Naive B cell (primary cell): ENCODE measurements around the gene GAST. TPM values are rescaled to one million over a fixed set of nuclear protein-coding genes. Genes with fewer than 3 reads are reported as not detected.
"Not testable (repeated sequence)": the region's sequence is repeated elsewhere in the genome, so short reads cannot be mapped to it uniquely, and the experiment has no call there.

Source experiments
- ATAC-seq, 2 donors: fragments of 150-1000 bp; cut with Tn5 transposase; 2 replicates each; pipeline ENCODE4 v1.10.0; 2021; ENCODE audit warnings: low read depth in 2 of 2, mild to moderate bottlenecking in 2 of 2, moderate library complexity in 2 of 2
- DNase-seq: peaks from one replicate; pipeline ENCODE4 v3.0.0; 2022
- H3K27ac Mint-ChIP-seq, 6 donors: one replicate each; pipeline ENCODE4 v1.8.0; 2020 to 2022; ENCODE audit warnings: mild to moderate bottlenecking in 6 of 6, mixed read lengths in 6 of 6, moderate library complexity in 5 of 6, inconsistent platforms in 2 of 6
- H3K27me3 Mint-ChIP-seq, 3 donors: one replicate each; pipeline ENCODE4 v1.8.0; 2021 to 2022; ENCODE audit warnings: mixed read lengths in 3 of 3, mild to moderate bottlenecking in 1 of 3
- H3K36me3 Mint-ChIP-seq, 2 donors: one replicate each; pipeline ENCODE4 v1.8.0; 2020 to 2022; ENCODE audit warnings: mixed read lengths in 2 of 2, inconsistent platforms in 1 of 2, mild to moderate bottlenecking in 1 of 2
- H3K4me1 Mint-ChIP-seq, 3 donors: one replicate each; pipeline ENCODE4 v1.8.0; 2020 to 2022; ENCODE audit warnings: mixed read lengths in 3 of 3, inconsistent platforms in 1 of 3, mild to moderate bottlenecking in 1 of 3, moderate library complexity in 1 of 3
- H3K4me3 Mint-ChIP-seq, 8 donors: one replicate each; pipeline ENCODE4 v1.8.0; 2020 to 2022; ENCODE audit warnings: mild to moderate bottlenecking in 8 of 8, mixed read lengths in 8 of 8, moderate library complexity in 8 of 8, inconsistent platforms in 2 of 8
- H3K9me3 Mint-ChIP-seq, 7 donors: one replicate each; pipeline ENCODE4 v1.8.0; 2020 to 2022; ENCODE audit warnings: mixed read lengths in 7 of 7, mild to moderate bottlenecking in 5 of 7, inconsistent platforms in 2 of 7, moderate library complexity in 1 of 7
- polyA plus RNA-seq, 6 donors: library from polyadenylated mRNA; unstranded; fragments of 300-500 nt; fragmentation: Illumina TruSeq; gene quantifications; one replicate each; pipeline ENCODE4 v1.2.3, GENCODE V29; 2021; ENCODE audit warnings: low read depth in 6 of 6

GAST gene
- polyA plus RNA-seq, 6 donors from 2014 or later, result not detected

DNA sequence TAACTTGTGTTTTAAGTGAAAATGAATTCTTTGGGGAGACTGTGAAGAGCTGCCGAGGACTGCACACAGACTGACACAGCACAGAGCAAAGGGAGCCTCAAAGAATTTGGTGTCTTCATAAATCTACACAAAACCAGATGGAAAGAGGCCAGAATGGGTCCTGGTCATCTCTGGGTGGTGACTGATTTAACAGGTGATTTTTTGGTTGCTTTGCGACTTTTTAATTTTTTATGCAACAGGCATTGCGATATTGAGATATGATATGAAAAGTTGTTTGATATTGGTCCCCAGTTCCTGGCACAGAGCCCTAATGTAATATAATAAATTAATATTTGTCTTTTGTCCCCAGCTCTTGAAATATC is 36.1 kb upstream of the GAST start:
- DNase-seq, result no peak
- Mint-ChIP-seq H3K4me3 (peak overlapping the region in 7 of 8 donors; percentile 71 to 93 (median 87)), H3K36me3 (peaks cover 0 to 4% of the 10 kb centered on the region in 2 donors), H3K4me1 (peaks cover 36 to 49% (median 41%) of the 10 kb centered on the region in 3 donors), H3K27me3 (no peaks in the 10 kb centered on the region), H3K27ac (peak overlapping the region; percentile 88 to 99 (median 99)), H3K9me3 (peaks cover 0 to 5% (median 3%) of the 10 kb centered on the region in 7 donors)
- no peak for ATAC-seq

DNA sequence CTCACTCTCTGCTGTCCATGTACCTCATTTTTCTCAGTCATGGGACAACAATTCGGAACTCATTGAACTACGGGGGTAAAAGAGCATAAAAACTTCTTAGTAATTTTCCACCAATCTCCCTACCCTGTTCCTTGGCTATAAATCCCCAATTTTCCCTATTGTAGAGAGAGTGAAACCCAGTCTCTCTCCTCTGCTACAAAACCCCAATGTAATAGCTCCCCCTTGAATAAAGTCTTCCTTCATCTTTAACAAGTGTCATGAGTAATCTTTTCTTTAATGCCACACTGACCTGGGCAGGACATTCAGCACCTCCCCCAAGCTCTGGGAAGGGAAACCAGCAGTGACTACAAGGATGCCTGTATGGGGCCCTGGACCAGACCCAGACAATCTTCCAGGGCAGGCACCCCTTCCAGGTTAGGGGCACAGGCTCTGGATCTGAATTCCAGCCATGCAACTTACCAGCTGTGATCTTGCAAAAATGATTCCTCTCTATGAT is 33.7 kb upstream of the GAST start:
- peaks cover 0 to 5% (median 3%) of the 10 kb centered on the region in 7 donors for H3K9me3 Mint-ChIP-seq
- H3K36me3 Mint-ChIP-seq, result peaks cover 0 to 4% of the 10 kb centered on the region in 2 donors
- ATAC-seq (no peak), DNase-seq (no peak)
- H3K27ac Mint-ChIP-seq, result peak overlapping the region; percentile 74 to 95 (median 90)
- peak overlapping the region; percentile 71 to 93 (median 84) for H3K4me3 Mint-ChIP-seq
- H3K27me3 Mint-ChIP-seq, result no peaks in the 10 kb centered on the region
- H3K4me1 Mint-ChIP-seq, result peaks cover 40 to 56% (median 44%) of the 10 kb centered on the region in 3 donors

DNA sequence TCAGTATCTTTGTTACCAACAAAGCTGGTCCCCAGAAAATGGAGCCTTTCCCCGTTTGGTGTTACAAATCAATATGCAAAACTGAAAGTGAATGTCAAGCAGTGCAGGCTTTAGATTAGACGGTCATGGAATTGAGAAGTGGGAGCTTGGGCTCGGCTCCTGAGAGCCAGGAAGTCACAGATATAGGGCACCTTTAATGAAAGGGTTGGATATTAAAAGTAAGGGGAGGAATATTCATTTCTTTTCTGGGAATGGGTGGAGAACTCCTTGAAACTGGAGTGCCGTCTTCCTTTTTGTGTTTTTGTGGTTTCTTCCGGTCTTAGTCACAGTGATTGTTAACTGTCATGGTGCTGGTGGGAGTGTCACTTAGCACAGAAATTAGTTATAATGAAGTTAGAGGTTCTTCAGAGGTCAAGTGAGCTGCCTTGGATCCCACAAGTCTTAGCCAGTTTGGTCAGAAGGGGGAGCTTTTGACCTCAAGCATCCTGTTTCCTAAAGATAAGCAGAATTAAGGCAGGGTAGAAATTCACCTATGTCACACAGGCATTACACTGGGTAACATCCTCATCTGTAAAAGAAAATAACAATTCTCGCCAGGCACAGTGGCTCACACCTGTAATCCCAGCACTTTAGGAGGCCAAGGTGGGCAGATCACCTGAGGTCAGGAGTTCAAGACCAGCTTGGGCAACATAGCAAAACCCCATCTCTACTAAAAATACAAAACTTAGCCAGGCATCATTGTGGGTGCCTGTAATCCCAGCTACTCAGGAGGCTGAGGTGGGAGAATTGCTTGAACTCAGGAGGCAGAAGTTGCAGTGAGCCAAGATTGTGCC is 33.0 kb upstream of the GAST start:
- Mint-ChIP-seq H3K4me3 (peak overlapping the region; percentile 71 to 93 (median 84)), H3K36me3 (peaks cover 0 to 4% of the 10 kb centered on the region in 2 donors), H3K9me3 (peaks cover 0 to 5% (median 3%) of the 10 kb centered on the region in 7 donors), H3K27me3 (no peaks in the 10 kb centered on the region), H3K4me1 (peaks cover 40 to 56% (median 44%) of the 10 kb centered on the region in 3 donors), H3K27ac (peak overlapping the region; percentile 88 to 95 (median 91))
- peak; percentile 39 for DNase-seq
- peak; percentile 25 to 32 for ATAC-seq

DNA sequence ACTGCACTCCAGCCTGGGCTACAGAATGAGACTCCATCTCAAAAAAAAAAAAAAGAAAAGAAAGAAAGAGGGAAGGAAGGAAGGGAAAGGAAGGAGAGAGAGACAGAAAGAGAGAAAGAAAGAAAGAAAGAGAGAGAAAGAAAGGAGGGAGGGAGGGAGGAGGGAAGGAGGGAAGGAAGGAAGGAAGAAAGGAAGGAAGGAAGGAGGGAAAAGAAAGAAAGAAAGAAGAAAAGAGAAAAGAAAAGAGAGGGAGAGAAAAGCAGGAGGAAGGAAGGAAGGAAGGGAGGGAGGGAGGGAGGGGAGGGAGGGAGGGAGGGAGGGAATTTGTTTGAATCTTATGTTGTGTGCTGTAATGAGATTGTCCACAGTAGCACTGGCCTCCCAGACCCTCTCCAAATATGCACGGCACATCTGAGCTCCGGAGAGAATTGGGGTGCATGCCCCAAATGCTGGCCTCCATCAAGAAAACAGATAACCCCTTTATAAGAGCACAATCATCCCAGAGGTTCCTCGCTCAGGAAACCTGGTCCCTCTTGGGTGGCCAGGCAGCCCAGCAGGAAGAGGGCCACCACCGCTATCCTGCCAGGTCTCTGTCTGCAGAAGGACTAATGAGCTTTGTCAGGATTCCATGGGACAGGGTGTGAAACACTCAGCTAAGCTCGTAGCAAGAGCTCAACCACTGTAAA is 32.2 kb upstream of the GAST start:
- H3K9me3 Mint-ChIP-seq, result peaks cover 0 to 5% (median 3%) of the 10 kb centered on the region in 7 donors
- peak overlapping the region in 3 of 6 donors; percentile 21 to 91 (median 88) for H3K27ac Mint-ChIP-seq
- H3K36me3 Mint-ChIP-seq, result peaks cover 0 to 4% of the 10 kb centered on the region in 2 donors
- H3K4me1 Mint-ChIP-seq, result peaks cover 38 to 53% (median 41%) of the 10 kb centered on the region in 3 donors
- no peak for DNase-seq
- no peaks in the 10 kb centered on the region for H3K27me3 Mint-ChIP-seq
- H3K4me3 Mint-ChIP-seq, result peak overlapping the region in 1 of 8 donors; percentile 71
- no peak for ATAC-seq

DNA sequence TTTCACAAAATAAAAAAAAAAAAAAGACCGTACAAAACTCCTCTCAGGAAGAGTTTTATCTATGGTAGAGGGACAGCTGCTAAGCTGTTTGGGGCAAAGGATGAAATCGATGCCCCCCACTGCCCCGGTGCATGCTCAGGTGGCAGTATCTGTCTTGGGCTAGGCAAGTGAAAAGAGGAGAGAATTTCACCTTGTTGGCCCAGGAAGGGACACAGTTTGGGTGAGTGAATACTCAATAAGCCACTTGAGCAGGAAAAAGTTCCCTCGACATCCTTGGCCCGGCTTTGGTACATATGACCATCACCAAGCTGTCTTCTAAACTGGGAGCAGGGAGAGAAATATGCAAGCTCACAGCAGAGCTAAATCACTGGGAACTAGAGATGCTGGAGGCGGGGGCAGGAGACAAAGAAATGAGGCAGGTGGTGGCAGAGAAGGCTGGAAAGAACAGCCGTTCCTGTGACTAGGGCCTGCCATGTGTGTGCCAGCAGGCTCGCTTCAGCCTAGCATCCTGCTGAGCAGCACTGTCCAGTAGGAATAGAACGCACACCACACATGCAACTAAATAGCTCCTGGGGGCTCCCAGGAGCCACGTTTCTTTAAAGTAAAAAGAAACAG is 31.6 kb upstream of the GAST start:
- ATAC-seq, result no peak
- peaks cover 0 to 5% (median 3%) of the 10 kb centered on the region in 7 donors for H3K9me3 Mint-ChIP-seq
- H3K27me3 Mint-ChIP-seq, result no peaks in the 10 kb centered on the region
- H3K4me3 Mint-ChIP-seq, result peak overlapping the region in 1 of 8 donors; percentile 40
- no peak for DNase-seq
- H3K27ac Mint-ChIP-seq, result peak overlapping the region in 1 of 6 donors; percentile 39
- peaks cover 0 to 4% of the 10 kb centered on the region in 2 donors for H3K36me3 Mint-ChIP-seq
- H3K4me1 Mint-ChIP-seq, result peaks cover 37 to 48% (median 39%) of the 10 kb centered on the region in 3 donors

DNA sequence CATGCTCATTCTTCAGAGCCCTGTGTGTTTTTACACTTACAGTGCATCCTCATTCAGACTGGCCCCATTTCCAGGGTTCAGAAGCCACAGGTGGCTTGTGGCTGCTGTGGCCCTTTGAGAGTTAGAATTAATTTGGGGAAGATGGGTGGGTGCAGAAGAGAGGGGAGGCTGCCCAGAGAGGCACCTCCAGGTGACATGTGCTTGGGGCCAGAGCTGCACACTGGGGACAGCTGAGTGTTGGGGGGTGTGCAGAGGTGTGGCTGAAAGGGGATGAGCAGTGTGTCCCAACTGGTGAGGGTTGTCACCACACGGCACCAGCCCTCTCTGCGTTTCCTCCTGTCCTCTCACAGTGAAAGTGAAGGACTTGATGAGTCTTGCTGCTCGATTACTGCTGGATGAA is 30.4 kb upstream of the GAST start:
- Mint-ChIP-seq H3K27me3 (no peaks in the 10 kb centered on the region), H3K27ac (peak overlapping the region in 1 of 6 donors; percentile 57), H3K9me3 (peaks cover 0 to 4% (median 0%) of the 10 kb centered on the region in 7 donors), H3K4me3 (no peak overlapping the region), H3K4me1 (peaks cover 28 to 37% (median 30%) of the 10 kb centered on the region in 3 donors), H3K36me3 (no peaks in the 10 kb centered on the region)
- no peak for DNase-seq
- no peak for ATAC-seq

DNA sequence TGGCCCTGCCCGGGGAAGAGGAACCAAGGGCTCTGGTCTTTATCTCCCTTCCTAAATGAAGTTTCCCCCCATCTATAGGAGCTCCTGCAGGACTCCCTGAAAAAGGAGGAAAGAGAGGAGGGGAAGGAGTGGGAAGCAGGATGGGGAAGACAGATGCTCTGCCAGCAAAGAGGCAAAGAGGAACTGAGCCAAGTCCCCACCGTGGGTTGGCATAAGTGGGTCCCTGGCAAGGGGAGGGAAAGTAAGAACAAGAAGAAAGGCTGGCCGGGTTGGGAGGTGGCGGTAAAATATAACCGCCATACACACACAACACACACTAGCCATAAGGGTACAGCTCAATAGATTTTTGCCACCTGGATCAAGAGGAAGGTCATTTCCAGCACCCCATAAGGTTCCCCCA is 29.5 kb upstream of the GAST start:
- Mint-ChIP-seq H3K9me3 (peaks cover 0 to 4% (median 0%) of the 10 kb centered on the region in 7 donors), H3K36me3 (no peaks in the 10 kb centered on the region), H3K27ac (peak overlapping the region in 1 of 6 donors; percentile 77), H3K27me3 (no peaks in the 10 kb centered on the region), H3K4me1 (peaks cover 25 to 33% (median 29%) of the 10 kb centered on the region in 3 donors), H3K4me3 (no peak overlapping the region)
- ATAC-seq, result no peak
- DNase-seq, result no peak

DNA sequence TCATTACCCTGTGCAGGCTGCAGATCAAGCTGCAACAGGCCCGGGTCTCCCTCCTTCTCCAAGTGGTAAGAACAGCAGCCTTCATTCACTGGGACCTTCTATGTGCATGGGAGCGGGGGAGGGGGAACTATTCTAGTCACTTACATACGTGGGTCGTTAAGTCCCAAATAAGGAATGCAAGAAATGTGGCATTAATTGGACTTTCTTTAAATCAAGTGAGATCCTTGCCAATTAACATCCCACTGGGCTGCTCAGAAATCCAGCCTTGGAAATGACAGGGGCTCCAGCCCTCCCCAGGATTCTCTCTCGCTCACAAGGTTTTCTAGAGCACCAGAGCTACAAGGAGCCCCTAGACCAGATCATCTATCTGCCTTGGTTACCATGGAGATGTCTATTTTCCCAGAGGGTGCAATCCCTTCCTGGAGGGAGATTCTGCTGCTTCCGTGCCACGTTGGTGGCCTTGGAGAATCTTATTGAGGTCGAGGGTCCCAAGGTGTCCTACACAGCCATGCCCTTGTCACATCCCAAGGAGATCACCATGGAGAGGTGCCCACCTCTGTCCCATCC is 28.6 kb upstream of the GAST start:
- DNase-seq, result no peak
- ATAC-seq, result no peak
- H3K9me3 Mint-ChIP-seq, result peaks cover 0 to under 1% (median 0%) of the 10 kb centered on the region in 7 donors
- no peaks in the 10 kb centered on the region for H3K36me3 Mint-ChIP-seq
- peaks cover 23 to 35% (median 31%) of the 10 kb centered on the region in 3 donors for H3K4me1 Mint-ChIP-seq
- H3K27ac Mint-ChIP-seq, result peak overlapping the region in 1 of 6 donors; percentile 52
- H3K4me3 Mint-ChIP-seq, result peak overlapping the region in 1 of 8 donors; percentile 12
- H3K27me3 Mint-ChIP-seq, result no peaks in the 10 kb centered on the region

DNA sequence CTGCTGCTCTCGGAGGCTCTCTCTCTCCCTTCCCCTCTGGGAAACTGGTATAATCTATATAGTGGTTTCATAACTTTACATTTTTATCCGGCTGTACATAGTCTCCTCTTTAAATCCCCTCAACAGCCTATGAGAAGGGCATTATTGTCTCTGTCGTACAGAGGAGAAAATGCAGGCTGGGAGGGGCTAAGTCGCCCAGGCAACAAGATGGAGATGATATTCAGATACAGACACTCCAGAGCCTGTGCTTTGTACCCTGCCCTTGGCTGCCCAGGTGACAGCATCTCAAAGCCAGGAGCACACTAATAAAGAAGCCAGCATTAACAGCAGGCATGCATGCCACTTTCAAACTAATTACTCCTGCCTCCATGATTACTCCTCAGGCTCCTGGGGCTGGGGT is 28.1 kb upstream of the GAST start:
- Mint-ChIP-seq H3K27ac (no peak overlapping the region), H3K9me3 (no peaks in the 10 kb centered on the region), H3K4me1 (peaks cover 18 to 32% (median 31%) of the 10 kb centered on the region in 3 donors), H3K4me3 (peak overlapping the region in 1 of 8 donors; percentile 12), H3K36me3 (no peaks in the 10 kb centered on the region), H3K27me3 (no peaks in the 10 kb centered on the region)
- ATAC-seq (no peak), DNase-seq (no peak)

DNA sequence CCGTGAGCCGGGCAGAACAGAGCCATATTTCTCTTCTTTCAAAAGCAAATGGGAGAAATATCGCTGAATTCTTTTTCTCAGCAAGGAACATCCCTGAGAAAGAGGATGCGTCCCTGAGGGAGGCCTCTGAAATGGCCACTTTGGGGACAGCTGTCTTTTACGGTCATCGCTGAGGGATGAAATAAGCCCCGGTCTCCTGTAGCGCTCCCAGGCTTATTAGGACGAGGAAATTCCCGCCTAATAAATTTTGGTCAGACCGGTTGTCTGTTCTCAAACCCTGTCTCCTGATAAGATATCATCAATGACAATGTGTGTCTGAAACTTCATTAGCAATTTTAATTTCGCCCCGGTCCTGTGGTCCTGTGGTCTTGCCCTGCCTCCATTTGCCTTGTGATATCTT is 26.4 kb upstream of the GAST start:
- peak overlapping the region in 1 of 8 donors; percentile 53 for H3K4me3 Mint-ChIP-seq
- H3K9me3 Mint-ChIP-seq, H3K36me3 Mint-ChIP-seq, H3K27me3 Mint-ChIP-seq, ATAC-seq, DNase-seq: not testable (repeated sequence)
- H3K27ac Mint-ChIP-seq, result peak overlapping the region in 1 of 6 donors; percentile 79
- peaks cover 20 to 37% (median 36%) of the 10 kb centered on the region in 3 donors for H3K4me1 Mint-ChIP-seq

DNA sequence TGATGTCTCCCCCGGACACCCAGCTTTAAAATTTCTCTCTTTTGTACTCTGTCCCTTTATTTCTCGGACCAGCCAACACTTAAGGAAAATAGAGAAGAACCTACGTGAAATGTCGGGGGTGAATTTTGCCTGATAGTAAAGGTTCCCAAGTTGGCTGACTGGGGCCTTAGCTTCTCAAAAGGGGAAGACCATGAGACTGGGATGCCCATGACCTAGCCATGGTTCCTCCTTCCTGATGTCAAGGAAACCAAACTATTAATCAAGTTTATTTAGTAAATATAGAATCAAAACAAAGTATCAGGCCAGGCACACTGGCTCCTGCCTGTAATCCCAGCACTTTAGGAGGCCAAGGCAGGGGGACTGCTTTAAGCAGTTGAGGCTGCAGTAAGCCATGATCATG is 25.9 kb upstream of the GAST start:
- peaks cover 20 to 42% (median 36%) of the 10 kb centered on the region in 3 donors for H3K4me1 Mint-ChIP-seq
- DNase-seq (no peak), ATAC-seq (no peak)
- H3K27me3 Mint-ChIP-seq, result no peaks in the 10 kb centered on the region
- H3K4me3 Mint-ChIP-seq, result no peak overlapping the region
- peak overlapping the region in 2 of 6 donors; percentile 54 to 79 for H3K27ac Mint-ChIP-seq
- no peaks in the 10 kb centered on the region for H3K9me3 Mint-ChIP-seq
- peaks cover 6 to 9% of the 10 kb centered on the region in 2 donors for H3K36me3 Mint-ChIP-seq

DNA sequence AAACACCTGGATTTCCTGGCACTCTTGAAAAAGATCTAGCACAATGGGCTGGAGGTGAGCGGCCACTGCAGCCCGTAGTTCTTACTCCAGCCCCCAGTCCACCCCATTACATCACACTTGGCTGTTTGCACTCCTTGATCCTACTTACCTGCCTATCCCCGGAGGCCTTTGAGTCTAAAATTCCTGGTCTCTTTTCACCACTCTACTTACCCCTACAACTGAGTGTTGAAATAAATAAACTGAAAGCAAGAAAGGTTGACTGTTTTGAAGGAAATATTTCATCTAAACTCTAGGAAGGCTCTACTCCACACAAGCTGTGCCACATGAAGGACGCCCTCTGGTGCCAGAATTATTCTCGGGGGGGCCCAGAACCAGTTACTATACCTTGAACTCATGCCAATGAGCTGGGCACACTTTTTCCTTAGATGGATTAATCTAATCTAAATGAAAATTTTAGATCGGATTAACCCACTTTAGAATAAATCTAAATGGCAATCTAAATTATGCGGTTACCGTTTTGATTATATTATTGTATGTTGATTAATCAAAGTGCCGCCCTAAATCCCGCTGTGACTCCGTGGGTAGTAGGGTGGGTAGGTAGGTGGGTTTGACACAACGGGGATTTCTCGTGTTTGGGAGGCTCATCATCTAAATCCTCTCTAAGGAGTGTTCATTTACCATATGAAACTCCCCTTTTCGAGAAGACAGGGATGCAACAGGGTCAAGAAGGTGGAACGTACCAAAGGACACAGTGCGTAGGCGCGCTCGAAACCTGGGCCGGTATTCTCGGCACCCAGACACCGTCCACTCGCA is 24.1 kb upstream of the GAST start:
- no peaks in the 10 kb centered on the region for H3K27me3 Mint-ChIP-seq
- peaks cover 9 to 16% of the 10 kb centered on the region in 2 donors for H3K36me3 Mint-ChIP-seq
- H3K9me3 Mint-ChIP-seq, result no peaks in the 10 kb centered on the region
- DNase-seq (no peak), ATAC-seq (peak; percentile 2 to 6)
- H3K27ac Mint-ChIP-seq, result peak overlapping the region; percentile 99 to 100 (median 100)
- H3K4me1 Mint-ChIP-seq, result peaks cover 22 to 43% (median 43%) of the 10 kb centered on the region in 3 donors
- peak overlapping the region; percentile 92 to 100 (median 98) for H3K4me3 Mint-ChIP-seq
